ENCODE results near the gene ADGRV1.
"Not testable (repeated sequence)": the region's sequence is repeated elsewhere in the genome, so short reads cannot be mapped to it uniquely, and the experiment has no call there.

Gene ADGRV1

DNA sequence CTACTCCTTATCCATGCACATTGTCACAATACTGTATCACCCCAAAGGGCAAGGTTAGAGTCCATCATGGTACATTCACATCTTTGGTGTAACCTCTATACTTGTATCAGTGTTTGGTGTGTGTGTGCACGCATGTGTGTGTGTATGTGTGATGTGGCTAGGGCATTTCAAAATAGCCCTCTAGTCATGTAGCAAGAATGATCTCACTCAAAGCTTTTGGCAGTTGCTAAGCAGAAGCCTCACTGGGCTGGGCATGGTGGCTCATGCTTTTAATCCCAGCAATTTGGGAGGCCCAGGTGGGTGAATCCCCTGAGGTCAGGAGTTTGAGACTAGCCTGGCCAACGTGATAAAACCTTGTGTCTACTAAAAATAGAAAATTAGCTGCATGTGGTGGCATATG, 245.3 kb downstream of the ADGRV1 start:
- TF ChIP-seq, protein P1, sequence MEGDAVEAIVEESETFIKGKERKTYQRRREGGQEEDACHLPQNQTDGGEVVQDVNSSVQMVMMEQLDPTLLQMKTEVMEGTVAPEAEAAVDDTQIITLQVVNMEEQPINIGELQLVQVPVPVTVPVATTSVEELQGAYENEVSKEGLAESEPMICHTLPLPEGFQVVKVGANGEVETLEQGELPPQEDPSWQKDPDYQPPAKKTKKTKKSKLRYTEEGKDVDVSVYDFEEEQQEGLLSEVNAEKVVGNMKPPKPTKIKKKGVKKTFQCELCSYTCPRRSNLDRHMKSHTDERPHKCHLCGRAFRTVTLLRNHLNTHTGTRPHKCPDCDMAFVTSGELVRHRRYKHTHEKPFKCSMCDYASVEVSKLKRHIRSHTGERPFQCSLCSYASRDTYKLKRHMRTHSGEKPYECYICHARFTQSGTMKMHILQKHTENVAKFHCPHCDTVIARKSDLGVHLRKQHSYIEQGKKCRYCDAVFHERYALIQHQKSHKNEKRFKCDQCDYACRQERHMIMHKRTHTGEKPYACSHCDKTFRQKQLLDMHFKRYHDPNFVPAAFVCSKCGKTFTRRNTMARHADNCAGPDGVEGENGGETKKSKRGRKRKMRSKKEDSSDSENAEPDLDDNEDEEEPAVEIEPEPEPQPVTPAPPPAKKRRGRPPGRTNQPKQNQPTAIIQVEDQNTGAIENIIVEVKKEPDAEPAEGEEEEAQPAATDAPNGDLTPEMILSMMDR (IDR thresholded peaks at IDR 0.05; ENCODE audit: low read length, missing control alignments): no peak
- no peak for DNase-seq (ENCODE audit: low read depth)
- no peak overlapping the region for H3K4me3 ChIP-seq (replicated peaks; ENCODE audit: low read depth, low read length)

DNA sequence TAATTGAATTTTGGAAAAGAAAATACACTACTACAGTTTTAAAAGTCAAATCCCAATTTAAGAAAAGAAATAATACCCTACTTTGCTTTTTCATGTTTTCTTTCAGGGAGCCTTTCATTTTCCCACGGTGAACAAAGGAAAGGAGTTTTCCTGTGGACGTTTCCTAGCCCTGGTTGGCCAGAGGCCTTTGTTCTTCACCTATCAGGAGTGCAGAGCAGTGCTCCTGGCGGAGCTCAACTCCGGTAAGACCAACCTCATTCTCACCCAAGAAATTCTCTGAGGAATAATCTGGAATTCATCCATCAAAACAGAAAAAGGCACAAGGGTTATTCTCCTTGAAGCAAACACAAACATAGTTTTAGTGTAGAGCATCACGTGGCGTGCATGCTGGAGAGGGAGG, 248.9 kb downstream of the ADGRV1 start:
- TF ChIP-seq, protein P1 (IDR thresholded peaks at IDR 0.05; ENCODE audit: low read length, missing control alignments): no peak
- no peak overlapping the region for H3K4me3 ChIP-seq (replicated peaks; ENCODE audit: low read depth, low read length)
- peak; percentile 18 for DNase-seq (ENCODE audit: low read depth)

DNA sequence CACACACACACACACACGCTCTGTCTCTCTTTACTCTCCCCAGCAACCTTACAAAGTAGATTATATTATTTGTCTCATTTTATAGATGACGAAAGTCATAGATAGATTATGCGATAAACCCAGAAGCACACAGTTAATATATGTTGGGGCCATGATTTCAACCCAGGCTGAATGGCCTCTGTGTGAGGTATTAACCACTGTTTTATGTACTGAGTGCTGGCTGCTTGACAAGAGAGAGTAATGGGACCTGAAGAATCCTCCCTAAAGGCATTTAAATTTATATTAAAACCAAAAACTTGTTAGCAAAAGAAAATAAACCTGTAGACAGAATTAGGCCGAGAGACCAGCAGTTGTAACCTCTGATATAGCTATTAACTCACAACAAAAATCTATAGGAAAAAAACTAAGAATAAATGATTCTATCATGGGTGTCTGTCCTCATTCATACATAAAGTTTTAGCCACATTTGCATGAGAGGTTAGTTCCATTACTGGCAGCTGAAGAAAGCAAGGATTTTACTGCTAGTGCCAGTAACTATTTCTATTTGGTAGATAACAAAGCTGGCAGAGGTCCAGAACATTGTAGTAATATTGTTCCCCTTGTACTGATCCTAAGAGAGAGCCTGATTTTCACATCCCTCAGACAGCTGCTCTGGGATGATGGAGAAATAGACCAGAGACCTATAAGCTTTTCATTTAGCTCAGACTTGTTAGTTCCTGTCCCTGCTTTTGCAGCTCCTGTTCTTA, 250.9 kb downstream of the ADGRV1 start:
- TF ChIP-seq, protein P1 (IDR thresholded peaks at IDR 0.05; ENCODE audit: low read length, missing control alignments): no peak
- H3K4me3 ChIP-seq (replicated peaks; ENCODE audit: low read depth, low read length): no peak overlapping the region
- DNase-seq (ENCODE audit: low read depth): peak; percentile 51

DNA sequence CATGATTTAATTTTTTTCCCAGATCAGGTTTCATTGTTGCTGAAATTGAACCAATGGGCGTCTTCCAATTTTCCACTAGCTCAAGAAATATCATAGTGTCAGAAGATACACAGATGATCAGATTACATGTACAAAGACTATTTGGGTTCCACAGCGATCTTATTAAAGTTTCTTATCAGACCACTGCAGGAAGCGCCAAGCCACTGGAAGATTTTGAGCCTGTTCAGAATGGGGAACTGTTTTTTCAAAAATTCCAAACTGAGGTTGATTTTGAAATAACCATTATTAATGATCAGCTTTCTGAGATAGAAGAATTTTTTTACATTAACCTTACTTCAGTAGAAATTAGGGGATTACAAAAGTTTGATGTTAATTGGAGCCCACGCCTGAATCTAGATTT, 251.6 kb downstream of the ADGRV1 start:
- no peak for DNase-seq (ENCODE audit: low read depth)
- TF ChIP-seq, protein P1 (IDR thresholded peaks at IDR 0.05; ENCODE audit: low read length, missing control alignments): no peak
- no peak overlapping the region for H3K4me3 ChIP-seq (replicated peaks; ENCODE audit: low read depth, low read length)

DNA sequence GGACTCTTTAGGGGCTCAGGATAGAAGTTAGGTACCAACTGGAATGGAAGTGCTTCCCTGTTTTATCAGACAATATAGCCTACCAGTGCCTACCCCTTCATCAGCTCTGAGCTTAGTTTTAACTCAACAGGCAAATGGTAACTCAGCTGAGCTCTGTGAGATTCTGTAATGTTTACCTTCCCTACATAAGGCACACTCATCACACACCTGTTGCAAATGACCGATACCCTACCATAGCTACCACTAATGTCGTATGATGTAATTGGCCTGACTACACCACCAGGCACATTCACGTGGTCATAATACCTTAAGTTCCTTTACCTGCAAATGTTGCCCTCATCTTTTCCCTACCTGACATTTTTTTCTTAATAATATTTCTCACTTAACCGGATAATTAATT, 254.8 kb downstream of the ADGRV1 start:
- TF ChIP-seq, protein P1 (IDR thresholded peaks at IDR 0.05; ENCODE audit: low read length, missing control alignments): no peak
- H3K4me3 ChIP-seq (replicated peaks; ENCODE audit: low read depth, low read length): no peak overlapping the region
- DNase-seq (ENCODE audit: low read depth): no peak

DNA sequence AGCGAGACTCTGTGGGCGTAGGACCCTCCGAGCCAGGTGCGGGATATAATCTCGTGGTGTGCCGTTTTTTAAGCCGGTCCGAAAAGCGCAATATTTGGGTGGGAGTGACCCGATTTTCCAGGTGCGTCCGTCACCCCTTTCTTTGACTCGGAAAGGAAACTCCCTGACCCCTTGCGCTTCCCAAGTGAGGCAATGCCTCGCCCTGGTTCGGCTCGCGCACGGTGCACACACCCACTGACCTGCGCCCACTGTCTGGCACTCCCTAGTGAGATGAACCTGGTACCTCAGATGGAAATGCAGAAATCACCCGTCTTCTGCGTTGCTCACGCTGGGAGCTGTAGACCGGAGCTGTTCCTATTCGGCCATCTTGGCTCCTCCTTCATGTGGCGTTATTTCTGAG, 263.5 kb downstream of the ADGRV1 start:
- not testable (repeated sequence) for DNase-seq (ENCODE audit: low read depth); H3K4me3 ChIP-seq (replicated peaks; ENCODE audit: low read depth, low read length)

DNA sequence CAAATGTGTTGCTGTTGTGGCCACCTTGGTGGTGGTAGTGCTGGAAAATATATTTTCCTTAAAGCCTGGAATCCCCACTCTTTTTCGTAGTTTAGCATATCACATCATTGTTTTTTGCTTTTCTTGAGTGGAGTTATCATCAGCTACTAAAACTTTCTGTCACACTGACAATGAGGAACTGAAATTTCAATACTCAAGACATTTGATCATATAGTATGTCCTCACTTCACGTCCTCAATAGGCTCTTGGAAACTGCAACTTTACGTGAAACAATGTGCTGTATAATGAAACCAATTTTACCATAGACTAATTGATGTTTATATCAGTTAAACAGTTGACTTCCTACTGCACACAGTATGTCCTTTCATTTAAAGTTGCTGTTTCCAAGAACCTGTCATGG, 265.8 kb downstream of the ADGRV1 start:
- no peak overlapping the region for H3K4me3 ChIP-seq (replicated peaks; ENCODE audit: low read depth, low read length)
- DNase-seq (ENCODE audit: low read depth): no peak
- TF ChIP-seq, protein P1 (IDR thresholded peaks at IDR 0.05; ENCODE audit: low read length, missing control alignments): no peak

All from fibroblast of pulmonary artery (primary cell).